GM19023 (cell line): ENCODE data around the gene CD300E.
"Not testable (repeated sequence)": the region's sequence is repeated elsewhere in the genome, so short reads cannot be mapped to it uniquely, and the experiment has no call there.

Experiments
- ATAC-seq: cut with Tn5 transposase; IDR thresholded peaks from one replicate; pipeline ENCODE4 v1.9.1; 2021; ENCODE audit warnings: mild to moderate bottlenecking, moderate library complexity; ENCODE audit not compliant: unreplicated experiment

CD300E gene

DNA sequence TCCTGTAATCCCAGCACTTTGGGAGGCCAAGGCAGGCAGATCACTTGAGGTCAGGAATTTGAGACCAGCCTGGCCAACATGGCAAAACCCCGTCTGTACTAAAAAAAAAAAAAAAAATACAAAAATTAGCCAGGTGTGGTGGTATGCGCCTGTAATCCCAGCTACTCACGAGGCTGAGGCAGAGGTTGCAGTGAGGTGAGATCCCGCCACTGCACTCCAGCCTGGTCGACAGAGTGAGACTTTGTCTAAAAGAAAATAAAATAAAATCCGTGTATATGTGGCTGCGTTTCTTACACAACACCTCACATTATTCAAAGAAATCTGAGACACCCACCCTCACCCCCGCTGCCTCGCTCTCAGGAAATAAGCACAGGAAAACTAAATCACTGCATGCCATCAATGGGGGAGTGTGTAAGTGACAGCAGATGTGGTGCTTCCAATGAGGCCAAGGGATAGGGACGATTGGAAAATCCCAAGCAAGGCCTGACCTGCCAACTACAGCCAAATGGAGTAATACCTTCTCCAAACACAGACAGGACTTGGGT, 13.1 kb upstream of the CD300E start:
- ATAC-seq: not testable (repeated sequence)

DNA sequence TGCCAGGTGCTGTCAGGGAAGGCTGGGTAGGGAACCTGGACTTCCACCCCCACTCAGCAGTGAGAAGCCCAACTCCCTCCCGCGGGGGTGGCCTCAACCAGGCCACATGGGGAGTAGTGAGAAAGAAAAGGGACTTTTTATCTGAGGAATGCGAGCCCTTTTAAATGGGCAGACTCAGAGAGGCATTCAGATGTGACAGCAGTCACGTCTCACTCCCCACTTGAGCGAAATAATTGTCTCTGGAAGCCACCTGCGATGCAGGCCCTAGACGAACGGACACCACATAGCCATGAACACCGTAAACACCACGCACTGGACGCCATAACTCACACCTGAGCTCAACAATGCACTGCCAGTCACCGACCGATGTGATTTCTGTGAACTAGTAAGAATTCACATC, 11.9 kb upstream of the CD300E start:
- ATAC-seq: no peak

DNA sequence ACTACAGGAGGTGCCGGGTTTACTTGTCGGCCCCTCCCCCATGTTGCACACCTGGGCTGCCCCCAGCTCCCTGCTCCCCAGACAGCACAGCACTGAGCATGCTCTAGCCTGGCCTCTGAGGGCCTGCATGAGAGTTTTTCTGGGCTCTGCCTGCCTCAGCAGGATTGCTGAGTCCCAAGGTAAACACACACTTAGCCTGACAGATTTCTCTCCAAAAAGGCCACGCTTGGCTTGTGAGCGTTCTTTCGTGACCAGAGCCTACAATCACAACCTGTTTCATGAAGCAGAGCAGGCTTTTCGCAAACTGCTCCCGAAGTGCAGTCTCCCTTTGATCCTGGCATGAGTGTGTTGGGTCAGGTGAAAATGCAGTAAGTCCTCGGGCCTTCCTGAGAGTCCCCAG, 9.8 kb upstream of the CD300E start:
- ATAC-seq: no peak

DNA sequence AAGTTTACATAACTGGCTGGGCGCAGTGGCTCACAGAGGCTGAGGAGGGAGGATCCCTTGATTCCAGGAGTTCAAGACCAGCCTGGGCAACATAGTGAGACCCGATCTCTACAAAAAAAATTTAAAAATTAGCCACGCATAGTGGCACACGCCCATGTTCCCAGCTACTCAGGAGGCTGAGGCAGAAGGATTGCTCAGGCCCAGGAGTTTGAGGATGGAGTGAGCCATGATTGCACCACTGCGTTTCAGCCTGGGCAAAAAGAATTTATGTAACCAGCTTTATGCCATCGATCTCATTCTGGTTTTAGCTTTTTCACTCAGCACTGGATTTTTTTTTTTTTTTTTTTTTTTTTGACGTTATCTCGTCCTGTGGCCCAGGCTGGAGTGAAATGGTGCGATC, 9.1 kb upstream of the CD300E start:
- no peak for ATAC-seq

DNA sequence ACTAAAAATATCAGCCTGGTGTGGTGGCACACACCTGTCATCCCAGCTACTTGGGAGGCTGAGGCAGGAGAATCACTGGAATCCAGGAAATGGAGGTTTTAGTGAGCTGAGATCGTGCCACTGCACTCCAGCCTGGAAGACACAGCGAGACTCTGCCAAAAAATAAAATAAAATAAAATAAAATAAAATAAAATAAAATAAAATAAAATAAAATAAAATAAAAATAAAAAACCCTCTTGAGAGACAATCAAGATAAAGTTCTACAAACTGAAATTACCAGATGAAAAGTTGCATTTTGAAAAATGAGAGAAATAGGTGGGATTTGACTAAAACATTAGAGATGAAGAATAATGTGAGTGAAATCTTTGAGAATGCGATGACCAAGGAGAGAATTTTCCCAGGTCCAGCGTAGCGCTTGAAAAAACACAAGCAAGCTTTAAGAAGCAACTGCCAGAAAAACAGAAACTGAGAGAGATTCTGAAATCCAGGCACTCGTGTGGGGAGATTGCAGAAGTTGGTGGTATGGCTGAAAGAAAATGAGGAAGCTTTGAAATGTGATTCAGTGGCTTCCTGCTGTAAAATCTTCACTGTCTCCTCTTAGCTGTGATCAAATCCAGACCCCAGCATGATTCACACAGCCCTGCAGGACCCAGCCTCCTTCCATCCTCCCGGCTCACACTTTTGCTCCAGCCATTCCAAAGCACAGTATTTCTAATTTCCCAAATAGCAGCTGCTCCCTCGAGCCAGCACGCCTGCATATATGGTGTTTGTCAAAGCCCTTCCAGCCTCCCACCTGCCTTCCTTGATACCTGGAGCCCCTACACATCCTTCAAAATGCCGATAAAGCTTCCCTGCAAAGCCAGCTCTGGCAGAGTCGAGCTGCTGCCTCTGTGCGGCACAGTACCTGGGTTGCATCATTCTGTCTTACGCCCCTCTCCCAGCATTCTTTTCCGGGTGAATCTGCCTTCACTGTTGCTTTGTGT, 8.2 kb upstream of the CD300E start:
- no peak for ATAC-seq

DNA sequence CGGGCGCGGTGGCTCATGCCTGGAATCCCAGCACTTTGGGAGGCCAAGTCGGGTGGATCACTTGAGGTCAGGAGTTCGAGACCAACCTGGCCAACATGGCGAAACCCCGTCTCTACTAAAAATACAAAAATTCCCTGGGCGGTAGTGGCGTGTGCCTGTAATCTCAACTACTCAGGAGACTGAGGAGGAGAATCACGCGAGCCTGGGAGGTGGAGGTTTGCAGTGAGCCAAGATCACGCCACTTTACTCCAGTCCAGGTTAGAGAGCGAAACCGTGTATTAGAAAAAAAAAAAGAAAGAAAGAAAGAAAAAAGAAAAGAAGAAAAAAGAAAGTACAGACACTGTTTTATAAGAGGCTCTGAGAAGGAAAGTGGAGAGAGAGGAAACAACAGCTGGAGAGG, 6.7 kb upstream of the CD300E start:
- ATAC-seq: not testable (repeated sequence)

DNA sequence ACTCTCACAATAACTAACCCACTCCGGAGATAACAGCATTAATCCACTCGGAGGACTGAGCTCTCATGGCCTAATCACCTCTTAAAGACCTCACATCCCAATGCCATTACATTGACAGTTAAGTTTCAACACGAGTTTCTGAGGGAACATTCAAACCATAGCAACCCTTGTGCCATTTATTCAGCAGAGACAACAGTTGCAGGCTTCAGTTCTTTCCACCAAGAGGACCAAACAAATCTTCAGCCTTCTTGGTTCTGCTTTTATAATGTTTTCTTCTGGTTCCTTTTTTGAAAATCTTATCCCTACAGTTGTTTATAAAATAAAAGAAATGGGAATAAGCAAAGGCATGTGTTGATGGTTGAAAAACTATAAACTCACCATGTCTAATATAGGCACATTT, 2.1 kb upstream of the CD300E start:
- no peak for ATAC-seq

DNA sequence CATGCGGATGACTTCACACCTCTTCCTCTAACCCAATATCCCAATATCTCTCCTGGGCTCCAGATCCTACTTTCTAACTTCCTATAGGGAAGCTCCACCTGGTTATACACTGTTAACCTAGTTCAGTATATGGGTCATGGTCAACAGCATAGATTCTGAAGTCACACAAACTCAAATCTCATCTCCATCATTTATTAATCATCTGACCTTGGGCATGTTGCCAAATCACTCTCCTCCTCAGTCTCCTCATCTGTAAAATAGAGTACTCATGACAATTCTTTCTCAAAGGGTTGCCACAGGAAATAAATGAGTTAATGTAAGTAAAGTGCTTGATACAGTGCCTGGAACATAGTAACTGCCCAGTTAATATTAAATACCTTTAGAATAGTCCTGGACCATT, 593 bp upstream of the CD300E start:
- ATAC-seq: no peak

DNA sequence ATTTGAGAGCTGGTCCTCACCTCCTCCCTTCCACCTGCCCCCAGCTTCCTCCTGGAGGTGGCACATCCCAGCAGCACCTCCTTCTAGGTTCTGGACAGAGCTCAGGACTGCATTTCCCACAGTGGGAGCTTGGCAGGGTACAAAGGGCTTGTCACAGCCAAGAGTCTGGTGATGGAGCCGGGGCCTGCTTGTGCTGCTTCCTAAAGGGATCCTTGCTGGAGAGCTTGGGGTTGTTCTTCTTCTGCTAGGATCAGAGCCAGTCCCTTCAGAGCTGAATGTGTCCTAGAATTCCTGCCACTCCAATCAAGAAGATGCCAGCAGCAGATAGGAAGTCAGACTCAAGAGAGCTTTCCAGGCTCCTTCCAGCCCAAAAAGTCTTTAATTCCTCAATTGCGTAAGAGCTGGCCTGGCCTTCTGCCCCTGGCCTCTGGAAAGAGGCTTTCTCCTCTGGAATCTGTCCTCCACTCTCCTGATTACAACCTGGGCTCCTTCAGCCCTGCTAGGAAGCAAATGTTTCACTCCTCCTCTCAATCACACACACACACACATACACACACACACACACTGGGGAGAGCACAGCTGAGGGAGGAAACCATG, 4.4 kb downstream of the CD300E start:
- no peak for ATAC-seq

DNA sequence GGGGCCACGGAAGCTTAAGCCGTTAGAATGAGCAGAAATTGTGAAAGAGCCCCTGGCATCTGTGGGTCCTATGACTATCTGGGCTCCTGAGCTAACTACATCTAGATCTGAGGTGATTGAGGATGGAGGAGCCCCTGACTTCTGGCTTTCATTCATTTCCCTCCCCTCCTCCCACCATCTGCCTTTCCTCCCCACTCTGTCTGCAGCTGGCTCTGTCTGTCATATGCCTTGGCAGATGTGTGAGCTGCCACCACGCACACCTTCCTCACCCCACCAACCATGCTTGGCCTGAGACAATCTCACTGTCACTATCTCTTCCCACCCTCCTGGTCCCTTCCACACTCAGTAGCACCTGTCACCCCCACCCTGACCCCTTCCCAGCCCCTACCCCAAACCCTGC, 5.1 kb downstream of the CD300E start:
- no peak for ATAC-seq

DNA sequence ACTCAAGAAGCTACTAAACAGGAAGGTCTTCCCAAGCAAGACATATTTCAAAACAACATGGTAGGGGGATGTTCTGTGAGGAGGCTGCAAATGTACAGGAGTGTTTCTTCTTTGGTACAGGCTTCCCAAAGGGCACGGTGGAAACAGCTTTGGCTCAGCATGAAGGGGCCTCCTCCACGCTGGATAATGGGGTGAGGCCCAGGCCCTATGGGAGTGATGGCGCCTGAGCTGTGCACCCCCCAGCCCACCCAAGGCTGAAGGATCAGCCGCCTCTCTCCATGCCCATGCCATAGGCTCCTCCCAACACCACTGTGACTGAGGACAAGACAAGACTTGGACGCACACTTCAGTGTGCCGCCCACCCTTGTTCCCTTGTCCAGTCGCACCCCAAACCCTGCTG, 6.8 kb downstream of the CD300E start:
- ATAC-seq: no peak

DNA sequence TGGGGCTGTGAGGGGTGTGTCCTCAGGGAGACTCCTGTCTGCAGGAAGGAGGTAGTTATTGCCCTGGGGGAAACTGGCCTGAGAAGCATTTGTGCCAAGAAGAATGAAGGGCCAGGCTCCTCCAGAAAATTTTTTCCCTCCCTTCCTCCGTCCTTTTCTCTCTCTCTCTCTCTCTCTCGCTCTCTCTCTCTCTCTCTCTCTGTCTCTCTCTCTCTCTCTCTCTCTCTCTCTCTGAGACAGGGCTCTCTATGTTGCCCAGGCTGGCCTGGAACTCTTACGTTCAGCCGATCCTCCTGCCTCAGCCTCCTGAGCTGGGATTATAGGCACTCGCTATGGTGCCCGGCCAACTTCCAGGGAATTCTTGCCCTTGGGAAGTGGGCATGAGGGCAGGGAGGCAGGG, 11.5 kb downstream of the CD300E start:
- ATAC-seq: no peak

DNA sequence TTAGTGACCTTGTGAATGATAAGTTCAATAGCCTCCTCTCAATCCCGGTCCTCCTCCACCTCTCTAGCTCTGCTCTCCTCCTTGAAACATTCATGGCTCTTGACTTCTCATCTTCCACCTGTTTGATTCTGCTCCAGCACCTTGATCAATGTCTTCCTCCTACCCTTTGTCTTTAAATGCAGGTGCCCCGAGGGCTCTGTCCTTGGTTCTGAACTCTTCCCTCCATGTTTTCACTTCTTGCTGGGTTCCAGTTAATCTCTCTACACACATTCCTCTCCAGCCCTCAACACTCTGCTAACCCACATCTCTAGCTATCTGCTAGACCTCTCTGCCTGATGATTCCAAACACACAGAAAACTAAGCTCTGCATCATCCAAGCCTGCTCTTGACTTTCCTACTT, 13.4 kb downstream of the CD300E start:
- ATAC-seq: no peak

DNA sequence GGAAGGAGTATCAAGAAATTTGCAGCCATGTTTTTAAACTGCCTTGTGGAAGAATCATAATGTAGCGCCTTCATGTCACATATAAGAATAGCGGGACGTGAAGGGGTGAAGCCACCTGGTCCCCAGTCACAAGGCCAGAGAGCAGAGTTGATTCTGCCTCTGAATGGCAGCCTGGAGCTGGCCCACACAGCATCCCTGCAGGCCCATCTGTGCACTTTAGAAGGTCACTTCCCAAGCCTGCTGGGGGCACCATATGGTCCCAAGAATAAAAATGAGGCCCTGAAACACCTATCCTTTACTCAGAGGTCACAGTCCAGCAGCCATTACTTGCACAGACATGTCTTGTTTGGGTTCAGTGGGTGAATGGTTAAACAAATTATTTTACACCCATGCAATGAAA, 15.0 kb downstream of the CD300E start:
- ATAC-seq: no peak

DNA sequence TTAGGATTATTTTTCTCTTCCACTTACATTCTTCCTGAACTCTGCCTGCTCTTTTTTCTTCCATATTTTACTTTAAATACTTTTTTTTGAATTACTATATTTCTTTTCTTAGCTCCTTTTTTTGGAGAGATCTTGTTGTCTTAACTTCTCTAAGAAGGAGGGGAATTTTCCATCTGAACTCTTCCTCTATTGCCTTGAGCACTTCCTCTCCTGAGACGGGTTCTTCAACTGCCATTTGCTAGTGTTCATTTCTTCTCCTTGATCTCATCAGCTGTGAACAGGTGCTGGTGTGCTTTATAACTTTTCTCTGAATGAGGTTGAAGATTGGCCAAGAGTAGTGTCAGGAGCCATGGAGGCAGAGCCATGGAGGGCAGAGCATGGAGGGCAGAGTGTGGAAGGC, 16.3 kb downstream of the CD300E start:
- ATAC-seq: no peak

DNA sequence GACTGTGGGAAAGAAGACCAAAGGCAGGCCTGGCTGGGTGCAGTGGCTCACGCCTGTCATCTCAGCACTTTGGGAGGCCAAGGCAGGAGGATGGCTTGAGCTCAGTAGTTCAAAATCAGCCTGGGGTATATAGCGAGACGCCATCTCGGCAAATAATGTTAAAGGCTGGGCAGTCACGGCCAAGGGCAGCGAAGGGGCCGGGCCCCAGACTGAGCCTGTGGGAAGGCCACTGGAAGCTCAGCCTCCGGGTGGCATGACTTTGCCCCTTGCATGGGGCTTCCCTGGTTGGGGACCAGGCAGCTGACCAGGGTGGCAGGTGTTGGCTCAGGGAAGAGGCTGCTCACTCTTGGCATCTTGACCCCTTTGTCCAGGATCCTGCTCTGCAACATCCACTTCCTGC, 17.5 kb downstream of the CD300E start:
- no peak for ATAC-seq

DNA sequence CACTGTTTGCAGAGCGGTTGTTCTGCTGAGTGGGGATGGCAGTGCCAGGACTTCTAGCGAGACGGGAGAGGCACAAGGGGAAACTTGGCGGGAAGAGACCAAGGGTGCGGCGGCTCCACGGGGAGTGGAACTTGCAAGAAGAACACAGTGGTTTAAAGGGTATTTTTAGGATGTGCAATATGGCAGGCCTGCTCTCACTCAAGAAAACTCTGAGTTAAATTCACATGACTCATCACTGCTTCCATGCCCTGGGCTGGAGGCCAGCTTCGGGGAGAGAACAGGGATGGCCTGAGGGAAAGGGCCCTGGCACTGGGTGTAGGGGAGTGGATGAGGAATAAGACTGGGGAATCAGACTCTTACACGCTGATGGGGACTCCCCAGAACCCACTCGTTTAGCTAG, 18.2 kb downstream of the CD300E start:
- ATAC-seq: no peak

DNA sequence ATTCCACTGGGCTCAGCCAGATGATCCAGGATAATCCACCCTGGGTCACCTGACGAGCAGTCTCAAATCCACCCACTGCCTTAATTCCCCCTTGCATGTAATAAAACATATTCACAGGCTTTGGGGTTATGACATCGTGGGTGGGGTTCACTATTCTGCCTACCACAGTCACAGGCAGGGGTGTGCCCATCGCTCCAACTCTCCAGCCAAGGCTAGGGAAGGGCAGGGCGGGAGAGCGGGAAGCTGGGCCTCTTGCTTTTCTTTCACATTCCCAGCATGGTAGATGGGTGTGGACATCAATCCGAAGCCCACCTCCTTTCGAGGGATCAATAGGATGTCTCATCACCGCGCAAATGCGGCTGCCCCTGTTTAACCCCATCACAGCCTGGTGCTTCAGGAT, 18.8 kb downstream of the CD300E start:
- ATAC-seq: no peak

DNA sequence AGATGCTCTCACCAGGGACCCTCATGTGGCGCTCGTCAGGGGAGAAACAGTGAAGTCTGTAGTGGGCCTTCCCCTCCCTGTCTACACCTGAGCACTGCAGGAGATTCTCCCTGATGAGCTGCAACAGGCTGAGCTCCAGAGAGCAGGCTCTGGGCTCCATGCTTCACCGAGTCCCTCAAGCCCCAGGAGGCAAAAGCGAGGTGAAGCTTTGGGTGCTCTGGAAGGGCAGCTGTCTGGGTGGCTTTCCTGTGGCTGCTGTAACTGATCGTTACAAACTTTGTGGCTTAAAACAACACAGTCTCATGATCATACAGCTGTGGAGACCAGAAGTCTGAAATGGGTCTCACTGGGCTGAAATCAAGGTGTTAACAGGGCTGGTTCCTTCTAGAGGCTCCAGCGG, 19.3 kb downstream of the CD300E start:
- no peak for ATAC-seq

DNA sequence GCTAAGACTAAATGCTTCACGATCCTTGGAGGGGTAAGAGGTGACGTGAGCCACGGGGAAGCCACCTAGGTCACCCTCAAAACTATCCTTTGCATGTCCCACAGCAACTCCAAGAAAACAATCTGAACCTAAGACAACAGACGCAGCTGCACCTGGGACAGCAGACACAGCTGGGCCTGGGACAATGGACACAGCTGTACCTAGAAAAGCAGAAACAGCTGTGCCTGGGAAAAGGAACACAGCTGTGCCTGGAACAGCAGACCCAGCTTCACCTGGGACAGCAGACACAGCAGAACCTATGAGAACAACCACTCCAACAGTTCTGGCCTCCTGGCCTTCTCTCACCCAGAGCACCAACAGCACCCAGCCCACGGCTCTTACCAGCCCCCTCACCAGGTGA, 19.8 kb downstream of the CD300E start:
- no peak for ATAC-seq

DNA sequence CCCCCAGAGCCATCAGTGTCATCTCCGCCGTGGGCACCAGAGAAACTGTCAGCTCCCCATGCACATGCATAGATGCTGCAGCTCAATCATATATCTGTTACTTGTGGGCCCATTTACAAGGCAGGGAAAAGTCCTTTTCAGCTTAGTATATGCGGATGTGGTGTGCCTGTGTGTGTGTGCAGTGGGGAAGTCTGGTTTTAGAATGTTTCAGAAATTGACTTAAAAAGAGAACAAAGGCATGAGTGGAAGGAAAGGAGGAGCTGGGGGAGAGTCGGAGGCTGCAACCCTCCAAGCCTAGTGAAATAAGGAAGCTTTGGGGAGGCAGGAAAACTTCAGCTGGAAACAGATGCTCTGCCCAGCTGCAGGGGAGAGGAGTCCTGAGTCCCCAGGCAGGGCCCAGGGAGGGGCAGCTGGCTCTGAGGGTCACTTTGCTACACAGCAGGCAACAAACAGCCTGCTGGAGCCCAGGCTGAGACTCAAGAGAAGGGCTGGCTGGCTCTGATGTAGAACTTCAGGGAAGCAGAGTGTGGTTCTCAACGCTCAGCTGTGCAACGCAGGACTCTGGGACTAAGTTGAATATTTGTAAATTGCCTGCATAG, 20.4 kb downstream of the CD300E start:
- ATAC-seq: no peak
